ENCODE results near the gene MRPL4. TPM values are rescaled to one million over a fixed set of nuclear protein-coding genes. Genes with fewer than 3 reads are reported as not detected.

The MRPL4 gene
- total RNA-seq, 1 experiment from 2014 or later, result 146 TPM

DNA sequence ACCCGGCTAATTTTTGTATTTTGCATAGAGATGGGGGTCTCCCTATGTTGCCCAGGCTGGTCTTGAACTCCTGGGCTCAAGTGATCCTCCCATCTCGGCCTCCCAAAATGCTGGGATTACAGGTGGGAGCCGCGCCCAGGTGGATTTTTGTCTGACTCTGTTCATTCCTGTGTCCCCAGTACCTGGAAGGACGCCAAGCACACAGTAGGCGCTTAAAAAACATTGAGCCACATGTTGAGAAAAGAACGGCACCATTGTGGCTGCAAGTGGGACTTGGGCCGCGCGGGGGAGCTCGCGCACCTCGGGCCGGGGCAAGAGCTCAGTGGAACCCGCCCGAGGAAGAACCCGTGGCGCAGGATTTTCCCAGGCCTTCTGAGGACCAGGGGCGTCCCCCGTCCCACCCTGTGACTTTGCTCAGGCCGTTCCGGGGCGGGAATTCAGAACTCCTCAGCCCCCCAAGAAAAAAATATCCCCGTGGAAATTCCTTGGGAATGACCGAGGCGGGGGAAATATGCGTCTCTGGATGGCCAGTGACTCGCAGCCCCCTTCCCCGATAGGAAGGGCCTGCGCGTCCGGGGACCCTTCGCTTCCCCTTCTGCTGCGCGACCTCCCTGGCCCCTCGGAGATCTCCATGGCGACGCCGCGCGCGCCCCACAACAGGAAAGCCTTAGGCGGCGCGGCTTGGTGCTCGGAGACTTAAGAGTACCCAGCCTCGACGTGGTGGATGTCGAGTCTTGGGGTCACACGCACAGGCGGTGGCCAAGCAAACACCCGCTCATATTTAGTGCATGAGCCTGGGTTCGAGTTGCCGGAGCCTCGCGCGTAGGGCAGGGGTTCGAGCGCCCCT is 17.5 kb downstream of the MRPL4 start:
- H3K9me2 ChIP-seq (ENCODE audit: insufficient read depth), result no peaks in the 10 kb centered on the region
- DNase-seq (ENCODE audit: low read depth, low spot score) (peak; percentile 47), ATAC-seq (peak; percentile 84)
- H3K4me3 ChIP-seq (replicated peaks in 1 of 2; ENCODE audit: low read depth in 1 of 2, low read length in 2 of 2), result peak overlapping the region; percentile 22 to 28; a peak in 3 of 4 replicates
- H2AFZ ChIP-seq (ENCODE audit: low read depth, low read length, poor library complexity, severe bottlenecking), result peak overlapping the region; percentile 85
- H3K27ac ChIP-seq (ENCODE audit: low read depth, low read length), result peak overlapping the region; percentile 8; the same call in 1 of the 2 replicates
- no TSS peak for BruUV-seq (replicated peaks)
- intact Hi-C loops (cut with micrococcal nuclease), result loop anchor here (1.0 kb wide), 1 partner anchor 120 kb away; no protein-coding TSS in a partner anchor
- ChIA-PET CTCF (interaction anchor here (0.6 to 7.2 kb wide), 12 partner anchors 8 to 136 kb away, joined by 3 to 131 read pairs (median 6); partner anchors contain the start of genes ICAM5, RAVER1 and TYK2), RAD21 (ENCODE audit: low non-redundant PET in 1 of 2, low total read pairs in 2 of 2, uncharacterized antibody in 2 of 2, unreplicated experiment in 2 of 2) (interaction anchor here (0.8 to 3.2 kb wide), 7 partner anchors 10 to 121 kb away, joined by 3 to 31 read pairs (median 6); partner anchors contain the start of gene RAVER1 (in 1 of the 2)), POLR2A (interaction anchor here (0.8 to 2.0 kb wide), 4 partner anchors 11 to 119 kb away, joined by 3 to 9 read pairs (median 6); partner anchors contain the start of gene ICAM5)
- peak overlapping the region; percentile 47 for H3K9ac ChIP-seq (ENCODE audit: low read length)
- TF ChIP-seq TCF7L2 (IDR thresholded peaks at IDR 0.05; ENCODE audit: borderline replicate concordance, extremely low read depth, insufficient read depth, insufficient read length) (no peak), POLR2AphosphoS5 (IDR thresholded peaks at IDR 0.05; ENCODE audit: low read depth, low read length) (0 out of 2 replicates have a peak, but pooled peaks have one; percentile 12), FOSL1 (IDR thresholded peaks at IDR 0.05; ENCODE audit: low read depth) (no peak), CBX3 (IDR thresholded peaks at IDR 0.05; ENCODE audit: low read depth) (peak; percentile 37; the same call in 1 of the 2 replicates), EGR1 (IDR thresholded peaks at IDR 0.05; ENCODE audit: low read depth) (no peak), ZNF274 (IDR thresholded peaks at IDR 0.05; ENCODE audit: low read depth, low read length) (no peak), SP1 (IDR thresholded peaks at IDR 0.05; ENCODE audit: low read depth) (no peak), RAD21 (IDR thresholded peaks at IDR 0.05; ENCODE audit: low read depth) (peak; percentile 99)
- TF ChIP-seq, protein P1, sequence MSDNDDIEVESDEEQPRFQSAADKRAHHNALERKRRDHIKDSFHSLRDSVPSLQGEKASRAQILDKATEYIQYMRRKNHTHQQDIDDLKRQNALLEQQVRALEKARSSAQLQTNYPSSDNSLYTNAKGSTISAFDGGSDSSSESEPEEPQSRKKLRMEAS (IDR thresholded peaks at IDR 0.05), result peak; percentile 74
- TF ChIP-seq, protein P2, sequence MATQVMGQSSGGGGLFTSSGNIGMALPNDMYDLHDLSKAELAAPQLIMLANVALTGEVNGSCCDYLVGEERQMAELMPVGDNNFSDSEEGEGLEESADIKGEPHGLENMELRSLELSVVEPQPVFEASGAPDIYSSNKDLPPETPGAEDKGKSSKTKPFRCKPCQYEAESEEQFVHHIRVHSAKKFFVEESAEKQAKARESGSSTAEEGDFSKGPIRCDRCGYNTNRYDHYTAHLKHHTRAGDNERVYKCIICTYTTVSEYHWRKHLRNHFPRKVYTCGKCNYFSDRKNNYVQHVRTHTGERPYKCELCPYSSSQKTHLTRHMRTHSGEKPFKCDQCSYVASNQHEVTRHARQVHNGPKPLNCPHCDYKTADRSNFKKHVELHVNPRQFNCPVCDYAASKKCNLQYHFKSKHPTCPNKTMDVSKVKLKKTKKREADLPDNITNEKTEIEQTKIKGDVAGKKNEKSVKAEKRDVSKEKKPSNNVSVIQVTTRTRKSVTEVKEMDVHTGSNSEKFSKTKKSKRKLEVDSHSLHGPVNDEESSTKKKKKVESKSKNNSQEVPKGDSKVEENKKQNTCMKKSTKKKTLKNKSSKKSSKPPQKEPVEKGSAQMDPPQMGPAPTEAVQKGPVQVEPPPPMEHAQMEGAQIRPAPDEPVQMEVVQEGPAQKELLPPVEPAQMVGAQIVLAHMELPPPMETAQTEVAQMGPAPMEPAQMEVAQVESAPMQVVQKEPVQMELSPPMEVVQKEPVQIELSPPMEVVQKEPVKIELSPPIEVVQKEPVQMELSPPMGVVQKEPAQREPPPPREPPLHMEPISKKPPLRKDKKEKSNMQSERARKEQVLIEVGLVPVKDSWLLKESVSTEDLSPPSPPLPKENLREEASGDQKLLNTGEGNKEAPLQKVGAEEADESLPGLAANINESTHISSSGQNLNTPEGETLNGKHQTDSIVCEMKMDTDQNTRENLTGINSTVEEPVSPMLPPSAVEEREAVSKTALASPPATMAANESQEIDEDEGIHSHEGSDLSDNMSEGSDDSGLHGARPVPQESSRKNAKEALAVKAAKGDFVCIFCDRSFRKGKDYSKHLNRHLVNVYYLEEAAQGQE (IDR thresholded peaks at IDR 0.05; ENCODE audit: low read depth), result no peak
- TF ChIP-seq, protein P3, sequence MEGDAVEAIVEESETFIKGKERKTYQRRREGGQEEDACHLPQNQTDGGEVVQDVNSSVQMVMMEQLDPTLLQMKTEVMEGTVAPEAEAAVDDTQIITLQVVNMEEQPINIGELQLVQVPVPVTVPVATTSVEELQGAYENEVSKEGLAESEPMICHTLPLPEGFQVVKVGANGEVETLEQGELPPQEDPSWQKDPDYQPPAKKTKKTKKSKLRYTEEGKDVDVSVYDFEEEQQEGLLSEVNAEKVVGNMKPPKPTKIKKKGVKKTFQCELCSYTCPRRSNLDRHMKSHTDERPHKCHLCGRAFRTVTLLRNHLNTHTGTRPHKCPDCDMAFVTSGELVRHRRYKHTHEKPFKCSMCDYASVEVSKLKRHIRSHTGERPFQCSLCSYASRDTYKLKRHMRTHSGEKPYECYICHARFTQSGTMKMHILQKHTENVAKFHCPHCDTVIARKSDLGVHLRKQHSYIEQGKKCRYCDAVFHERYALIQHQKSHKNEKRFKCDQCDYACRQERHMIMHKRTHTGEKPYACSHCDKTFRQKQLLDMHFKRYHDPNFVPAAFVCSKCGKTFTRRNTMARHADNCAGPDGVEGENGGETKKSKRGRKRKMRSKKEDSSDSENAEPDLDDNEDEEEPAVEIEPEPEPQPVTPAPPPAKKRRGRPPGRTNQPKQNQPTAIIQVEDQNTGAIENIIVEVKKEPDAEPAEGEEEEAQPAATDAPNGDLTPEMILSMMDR (IDR thresholded peaks at IDR 0.05 in 2 of 3, conservative IDR thresholded peaks at IDR 0.05 in 1 of 3; ENCODE audit: borderline replicate concordance in 1 of 3, insufficient read depth in 1 of 3, low read depth in 2 of 3, low read length in 2 of 3), result peak; percentile 91 to 95 (median 94)
- TF ChIP-seq, protein P4, sequence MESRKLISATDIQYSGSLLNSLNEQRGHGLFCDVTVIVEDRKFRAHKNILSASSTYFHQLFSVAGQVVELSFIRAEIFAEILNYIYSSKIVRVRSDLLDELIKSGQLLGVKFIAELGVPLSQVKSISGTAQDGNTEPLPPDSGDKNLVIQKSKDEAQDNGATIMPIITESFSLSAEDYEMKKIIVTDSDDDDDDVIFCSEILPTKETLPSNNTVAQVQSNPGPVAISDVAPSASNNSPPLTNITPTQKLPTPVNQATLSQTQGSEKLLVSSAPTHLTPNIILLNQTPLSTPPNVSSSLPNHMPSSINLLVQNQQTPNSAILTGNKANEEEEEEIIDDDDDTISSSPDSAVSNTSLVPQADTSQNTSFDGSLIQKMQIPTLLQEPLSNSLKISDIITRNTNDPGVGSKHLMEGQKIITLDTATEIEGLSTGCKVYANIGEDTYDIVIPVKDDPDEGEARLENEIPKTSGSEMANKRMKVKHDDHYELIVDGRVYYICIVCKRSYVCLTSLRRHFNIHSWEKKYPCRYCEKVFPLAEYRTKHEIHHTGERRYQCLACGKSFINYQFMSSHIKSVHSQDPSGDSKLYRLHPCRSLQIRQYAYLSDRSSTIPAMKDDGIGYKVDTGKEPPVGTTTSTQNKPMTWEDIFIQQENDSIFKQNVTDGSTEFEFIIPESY (IDR thresholded peaks at IDR 0.05; ENCODE audit: extremely low read depth, insufficient replicate concordance, low read length), result no peak
- no peaks in the 10 kb centered on the region for H3K36me3 ChIP-seq (ENCODE audit: control insufficient read depth in 1 of 2, insufficient read depth in 2 of 2, low read length in 2 of 2)
- H3K4me1 ChIP-seq (ENCODE audit: control insufficient read depth in 1 of 2, insufficient read depth in 2 of 2, low read length in 2 of 2), result peaks cover 7 to 22% of the 10 kb centered on the region in 2 experiments; a peak in 3 of 4 replicates
- H3K4me2 ChIP-seq (ENCODE audit: low read length), result peak overlapping the region; percentile 79
- H4K20me1 ChIP-seq (ENCODE audit: insufficient read depth), result no peaks in the 10 kb centered on the region
- no peaks in the 10 kb centered on the region for H3K79me2 ChIP-seq (ENCODE audit: insufficient read depth, low read length)
- H3K9me3 ChIP-seq (ENCODE audit: control insufficient read depth in 1 of 2, insufficient read depth in 1 of 2, low read depth in 1 of 2, low read length in 2 of 2), result no peaks in the 10 kb centered on the region
- H3K27me3 ChIP-seq (ENCODE audit: insufficient read depth, low read length), result no peaks in the 10 kb centered on the region
